NCI-H128 (cell line): ENCODE results near the gene TIMM17A.
"Not testable (repeated sequence)": the region's sequence is repeated elsewhere in the genome, so short reads cannot be mapped to it uniquely, and the experiment has no call there.

Experiments used
- DNase-seq: peaks from one replicate; lab custom pipeline; 2025; ENCODE audit not compliant: unreplicated experiment; lab: John Stamatoyannopoulos, UW

The TIMM17A gene

DNA sequence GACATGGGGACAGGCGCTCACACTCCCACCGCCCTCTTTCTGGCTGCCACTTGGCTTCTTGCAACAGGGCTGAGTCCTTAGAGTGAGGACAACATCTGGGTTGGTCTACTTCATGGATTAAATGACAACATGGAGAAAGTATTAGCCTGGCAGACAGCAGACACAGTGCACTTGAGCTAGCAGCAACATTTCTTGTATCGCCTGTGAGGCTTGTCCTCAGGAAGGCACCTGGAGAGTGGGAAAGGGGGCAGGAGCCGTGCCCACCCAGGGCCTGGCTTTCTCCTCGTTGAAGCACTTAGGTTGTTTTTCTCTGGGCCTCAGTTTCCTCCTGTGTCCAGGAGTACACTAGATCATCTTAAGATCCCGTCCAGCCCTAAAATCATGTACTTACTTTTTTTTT, 58.8 kb downstream of the TIMM17A start:
- no peak for DNase-seq

DNA sequence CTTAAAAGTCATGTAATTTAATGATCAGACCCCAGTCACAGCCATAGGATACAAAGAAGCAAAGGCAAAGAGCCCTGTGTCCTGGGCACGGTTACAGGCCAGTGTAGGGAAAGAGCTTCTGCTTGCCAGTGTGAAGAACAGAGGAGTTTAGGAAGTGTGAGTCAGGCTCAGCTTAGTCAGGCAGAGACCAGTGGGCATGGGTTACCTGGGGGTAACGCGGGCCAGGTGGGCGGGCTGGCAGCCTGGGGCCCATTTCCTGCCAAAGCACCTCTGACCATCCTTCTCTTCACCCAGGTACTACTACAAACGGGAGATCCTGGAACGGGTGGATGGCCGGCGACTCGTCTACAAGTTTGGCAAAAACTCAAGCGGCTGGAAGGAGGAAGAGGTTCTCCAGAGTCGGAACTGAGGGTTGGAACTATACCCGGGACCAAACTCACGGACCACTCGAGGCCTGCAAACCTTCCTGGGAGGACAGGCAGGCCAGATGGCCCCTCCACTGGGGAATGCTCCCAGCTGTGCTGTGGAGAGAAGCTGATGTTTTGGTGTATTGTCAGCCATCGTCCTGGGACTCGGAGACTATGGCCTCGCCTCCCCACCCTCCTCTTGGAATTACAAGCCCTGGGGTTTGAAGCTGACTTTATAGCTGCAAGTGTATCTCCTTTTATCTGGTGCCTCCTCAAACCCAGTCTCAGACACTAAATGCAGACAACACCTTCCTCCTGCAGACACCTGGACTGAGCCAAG, 59.8 kb downstream of the TIMM17A start:
- DNase-seq = no peak

DNA sequence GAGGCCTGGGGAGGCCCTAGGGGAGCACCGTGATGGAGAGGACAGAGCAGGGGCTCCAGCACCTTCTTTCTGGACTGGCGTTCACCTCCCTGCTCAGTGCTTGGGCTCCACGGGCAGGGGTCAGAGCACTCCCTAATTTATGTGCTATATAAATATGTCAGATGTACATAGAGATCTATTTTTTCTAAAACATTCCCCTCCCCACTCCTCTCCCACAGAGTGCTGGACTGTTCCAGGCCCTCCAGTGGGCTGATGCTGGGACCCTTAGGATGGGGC, 60.3 kb downstream of the TIMM17A start:
- no peak for DNase-seq

DNA sequence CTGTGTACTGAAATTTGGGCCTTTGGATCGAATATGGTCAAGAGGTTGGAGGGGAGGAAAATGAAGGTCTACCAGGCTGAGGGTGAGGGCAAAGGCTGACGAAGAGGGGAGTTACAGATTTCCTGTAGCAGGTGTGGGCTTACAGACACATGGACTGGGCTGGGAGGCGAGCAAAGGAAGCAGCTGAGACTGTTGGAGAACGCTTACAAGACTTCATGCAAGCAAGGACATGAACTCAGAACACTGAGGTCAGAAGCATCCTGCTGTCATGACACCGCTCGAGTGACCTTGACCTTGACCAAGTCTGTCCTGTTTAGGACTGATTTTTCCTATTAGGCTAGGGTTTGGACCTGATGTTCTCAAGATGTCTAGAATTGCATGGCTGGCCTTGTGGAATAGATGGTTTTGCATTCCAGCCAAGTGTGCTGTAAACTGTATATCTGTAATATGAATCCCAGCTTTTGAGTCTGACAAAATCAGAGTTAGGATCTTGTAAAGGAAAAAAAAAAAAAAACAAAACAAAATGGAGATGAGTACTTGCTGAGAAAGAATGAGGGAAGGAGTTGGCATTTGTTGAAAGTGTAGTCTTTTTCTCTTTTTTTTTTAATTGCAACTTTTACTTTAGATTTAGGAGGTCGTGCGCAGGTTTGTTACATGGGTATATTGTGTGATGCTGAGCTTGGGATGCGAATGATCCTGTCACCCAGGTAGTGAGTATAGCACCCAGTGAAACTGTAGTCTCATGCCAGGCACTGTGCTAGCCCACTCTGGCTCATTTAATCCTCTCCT, 60.9 kb downstream of the TIMM17A start:
- DNase-seq = no peak

DNA sequence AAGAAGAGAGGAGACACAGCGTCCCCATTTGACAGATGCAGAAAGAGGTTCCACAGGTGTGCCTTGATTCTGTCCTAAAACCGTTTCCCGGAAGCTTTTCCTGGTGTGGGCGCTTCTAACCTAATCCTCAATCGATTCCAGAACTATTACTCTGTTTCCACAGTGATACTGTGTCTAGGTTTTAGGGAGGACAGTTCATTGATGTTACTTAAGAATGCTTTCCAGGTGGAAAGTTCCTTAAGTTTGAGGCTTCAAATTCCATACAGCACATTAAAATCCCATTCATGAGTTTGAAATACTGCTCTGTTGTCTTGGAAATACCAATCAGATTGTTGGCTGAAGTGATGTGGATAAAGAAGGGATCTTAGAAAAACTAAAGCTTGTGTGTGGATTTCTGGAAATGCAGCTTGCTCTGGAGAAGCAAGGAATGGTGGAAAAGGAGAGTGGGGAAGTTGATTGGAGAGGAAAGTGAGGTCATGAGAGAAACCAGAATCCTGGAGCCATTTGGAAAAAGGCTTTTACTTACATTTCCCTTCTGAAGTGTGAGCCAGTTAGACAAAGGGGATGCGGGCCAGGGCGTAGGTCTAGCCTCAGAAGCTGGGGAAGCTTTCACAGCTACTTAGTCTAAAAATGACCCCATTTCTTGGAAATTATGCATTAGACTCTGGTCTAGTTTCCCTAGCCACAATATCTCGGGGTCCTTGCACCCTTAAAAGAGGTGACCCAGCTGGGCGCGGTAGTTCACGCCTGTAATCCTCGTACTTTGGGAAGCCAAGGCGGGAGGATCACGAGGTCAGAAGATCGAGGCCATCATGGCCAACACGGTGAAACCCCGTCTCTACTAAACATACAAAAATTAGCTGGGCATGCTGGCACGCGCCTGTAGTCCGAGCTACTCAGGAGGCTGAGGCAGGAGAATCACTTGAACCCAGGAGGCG, 61.8 kb downstream of the TIMM17A start:
- no peak for DNase-seq

DNA sequence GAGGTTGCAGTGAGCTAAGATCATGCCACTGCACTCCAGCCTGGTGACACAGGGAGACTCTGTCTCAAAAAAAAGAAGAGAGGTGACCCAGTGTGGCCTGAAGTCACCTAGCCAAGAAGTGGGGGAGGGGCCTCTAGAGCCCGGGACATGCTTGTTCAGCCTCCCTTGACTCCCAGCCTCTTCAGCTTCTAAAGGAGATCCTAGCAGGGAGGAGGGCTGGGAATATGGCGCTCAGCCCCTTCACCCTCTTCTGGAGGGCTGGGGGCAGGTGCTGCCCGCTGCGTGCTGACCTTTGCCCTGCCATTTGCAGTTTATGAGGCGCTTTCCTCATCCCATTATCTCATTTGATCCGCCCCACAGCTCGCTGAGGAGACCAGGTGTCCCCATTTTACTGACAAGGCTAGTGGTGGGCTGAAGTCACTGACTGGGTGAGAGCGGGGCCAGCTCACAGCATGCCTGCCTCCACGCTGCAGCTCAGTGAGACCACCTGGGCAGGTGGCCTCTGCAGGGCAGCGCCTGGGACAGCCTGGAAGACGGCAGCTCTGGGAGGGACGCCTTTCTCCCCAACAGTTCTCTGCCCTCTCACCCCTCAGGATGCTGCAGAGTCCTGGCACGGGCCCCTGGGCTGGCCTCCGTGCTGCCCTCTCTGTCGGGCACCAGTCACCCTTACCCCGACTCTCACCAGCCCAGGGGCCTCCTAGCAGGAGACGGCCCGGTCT, 62.6 kb downstream of the TIMM17A start:
- DNase-seq = no peak

DNA sequence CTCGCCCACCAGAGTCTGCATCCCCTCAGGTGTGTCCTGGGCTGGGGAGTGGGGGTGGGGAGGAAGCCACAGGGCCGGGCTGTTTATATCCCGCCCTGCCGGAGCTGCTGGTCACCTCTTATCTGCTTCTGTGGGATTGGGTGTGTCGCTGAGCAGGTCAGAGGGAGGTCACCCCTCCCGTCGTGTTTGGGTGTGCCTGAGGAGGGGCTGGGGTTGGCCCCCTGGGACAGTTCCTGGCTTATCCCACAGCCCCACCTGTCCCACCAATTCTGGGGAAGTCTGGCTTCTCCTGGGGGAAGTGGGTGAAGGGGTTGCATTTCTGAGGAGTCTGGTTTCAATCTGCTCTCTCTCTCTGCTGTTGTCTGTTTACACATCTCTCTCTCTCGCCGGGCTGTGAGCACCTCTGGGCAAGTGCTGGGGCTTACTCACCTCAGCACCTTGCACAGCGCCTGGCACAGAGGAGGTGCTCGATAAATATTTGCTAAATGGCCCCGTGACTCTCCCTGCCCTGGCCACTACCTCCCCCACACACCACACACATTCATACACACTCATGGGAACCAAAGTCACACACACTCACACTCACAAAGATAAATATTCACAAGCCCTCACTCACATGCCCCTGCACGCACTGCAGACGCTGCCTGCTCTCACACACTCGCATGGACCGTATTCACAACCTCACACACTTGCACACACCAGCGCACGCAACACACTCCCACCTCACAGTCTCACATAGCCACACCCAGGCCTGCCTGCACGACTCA, 63.3 kb downstream of the TIMM17A start:
- DNase-seq = no peak

DNA sequence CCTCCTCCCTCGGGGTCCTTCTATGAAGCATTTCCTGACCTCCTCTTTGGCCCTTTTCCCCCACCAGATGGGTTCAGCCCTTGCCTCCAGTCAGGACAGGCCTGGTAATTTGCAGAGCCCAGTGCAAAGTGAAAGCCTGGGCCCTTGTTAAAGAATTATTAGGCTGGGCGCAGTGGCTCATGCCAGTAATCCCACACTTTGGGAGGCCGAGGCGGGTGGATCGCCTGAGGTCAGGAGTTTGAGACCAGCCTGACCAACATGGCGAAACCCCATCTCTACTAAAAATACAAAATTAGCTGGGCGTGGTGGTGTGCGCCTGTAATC, 63.9 kb downstream of the TIMM17A start:
- not testable (repeated sequence) for DNase-seq
